PC-3 (cell line): ENCODE results near the gene CNPY4.

ENCODE experiments used
- EZH2 ChIP-seq: fragments of 300-600 bp; sonication (generic); IDR thresholded peaks from one replicate; pipeline ENCODE4 v1.6.1; 2017; ENCODE audit warnings: antibody characterized with exemption, mild to moderate bottlenecking, low read length; ENCODE audit not compliant: unreplicated experiment
- EZH2phosphoT487 ChIP-seq: fragments of 300-600 bp; sonication (generic); IDR thresholded peaks from 2 replicates; pipeline ENCODE4 v1.6.1; 2018; ENCODE audit warnings: mild to moderate bottlenecking, antibody characterized with exemption, low read length, borderline replicate concordance
- TF ChIP-seq, protein P1 (sequence below): fragments of 300-600 bp; sonication (generic); conservative IDR thresholded peaks from 2 replicates; pipeline ENCODE4 v1.5.1; 2017; ENCODE audit warnings: antibody characterized with exemption, low read depth, mild to moderate bottlenecking, low read length

DNA sequence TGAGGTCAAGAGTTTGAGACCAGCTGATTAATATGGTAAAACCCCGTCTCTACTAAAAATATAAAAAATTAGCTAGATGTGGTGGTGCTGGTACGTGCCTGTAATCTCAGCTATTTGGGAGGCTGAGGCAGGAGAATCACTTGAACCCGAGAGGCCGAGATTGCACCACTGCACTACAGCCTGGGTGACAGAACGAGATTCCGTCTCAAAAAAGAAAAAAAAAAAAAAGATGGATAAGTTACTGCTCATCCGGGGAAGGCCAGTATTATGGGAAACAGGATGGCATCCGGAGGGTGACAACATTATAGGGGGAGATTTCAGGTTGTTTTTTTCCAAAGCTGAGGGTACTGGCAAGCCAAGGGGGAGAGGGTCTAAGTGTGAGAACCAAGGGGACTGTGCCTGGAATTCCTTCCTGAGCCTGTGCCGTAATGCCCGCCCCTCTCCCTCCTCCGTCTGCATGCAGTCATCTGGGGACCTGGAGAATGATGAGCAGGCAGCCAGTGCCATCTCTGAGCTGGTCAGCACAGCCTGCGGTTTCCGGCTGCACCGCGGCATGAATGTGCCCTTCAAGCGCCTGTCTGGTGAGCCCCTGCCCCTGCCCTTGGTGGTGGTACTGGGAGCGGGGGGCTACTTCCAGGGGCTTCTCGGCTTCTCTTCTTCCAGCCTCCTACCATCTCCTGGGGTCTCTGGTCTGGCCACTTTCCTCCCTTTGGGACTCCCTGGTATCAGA, 33.7 kb downstream of the CNPY4 start:
- TF ChIP-seq, protein P1, sequence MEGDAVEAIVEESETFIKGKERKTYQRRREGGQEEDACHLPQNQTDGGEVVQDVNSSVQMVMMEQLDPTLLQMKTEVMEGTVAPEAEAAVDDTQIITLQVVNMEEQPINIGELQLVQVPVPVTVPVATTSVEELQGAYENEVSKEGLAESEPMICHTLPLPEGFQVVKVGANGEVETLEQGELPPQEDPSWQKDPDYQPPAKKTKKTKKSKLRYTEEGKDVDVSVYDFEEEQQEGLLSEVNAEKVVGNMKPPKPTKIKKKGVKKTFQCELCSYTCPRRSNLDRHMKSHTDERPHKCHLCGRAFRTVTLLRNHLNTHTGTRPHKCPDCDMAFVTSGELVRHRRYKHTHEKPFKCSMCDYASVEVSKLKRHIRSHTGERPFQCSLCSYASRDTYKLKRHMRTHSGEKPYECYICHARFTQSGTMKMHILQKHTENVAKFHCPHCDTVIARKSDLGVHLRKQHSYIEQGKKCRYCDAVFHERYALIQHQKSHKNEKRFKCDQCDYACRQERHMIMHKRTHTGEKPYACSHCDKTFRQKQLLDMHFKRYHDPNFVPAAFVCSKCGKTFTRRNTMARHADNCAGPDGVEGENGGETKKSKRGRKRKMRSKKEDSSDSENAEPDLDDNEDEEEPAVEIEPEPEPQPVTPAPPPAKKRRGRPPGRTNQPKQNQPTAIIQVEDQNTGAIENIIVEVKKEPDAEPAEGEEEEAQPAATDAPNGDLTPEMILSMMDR: no peak
- TF ChIP-seq EZH2: no peak
- no peak for TF ChIP-seq EZH2phosphoT487
